SH-SY5Y (cell line): ENCODE data around the gene ARHGEF17.

Experiments
- GATA2 ChIP-seq: IDR thresholded peaks from 2 replicates; pipeline ENCODE4 v1.6.1; 2011; ENCODE audit warnings: mild to moderate bottlenecking, low read depth, low read length
- GATA3 ChIP-seq: IDR thresholded peaks from 2 replicates; pipeline ENCODE4 v1.6.1; 2011; ENCODE audit warnings: low read depth, mild to moderate bottlenecking, low read length, moderate library complexity

ARHGEF17 gene

DNA sequence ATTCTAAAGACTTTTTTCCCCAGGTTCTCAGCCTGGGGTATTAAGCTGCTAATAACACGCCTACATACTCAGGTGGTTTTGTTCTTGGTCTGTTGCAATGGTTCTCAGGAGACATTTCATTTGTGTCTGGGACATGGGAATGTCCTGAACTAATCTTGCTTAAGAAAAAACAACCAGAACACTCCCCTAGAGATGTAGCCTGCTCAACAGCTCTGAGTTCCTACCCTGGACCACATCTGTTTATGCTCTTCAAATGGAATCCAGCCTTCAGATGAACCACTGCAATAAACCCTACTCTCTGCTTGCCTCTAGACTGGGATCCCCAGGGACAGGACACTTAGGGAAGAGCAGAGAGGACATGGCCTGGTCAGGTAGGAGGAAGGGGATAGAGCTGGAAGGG is 98.1 kb downstream of the ARHGEF17 start:
- TF ChIP-seq GATA3 (no peak), GATA2 (no peak)

DNA sequence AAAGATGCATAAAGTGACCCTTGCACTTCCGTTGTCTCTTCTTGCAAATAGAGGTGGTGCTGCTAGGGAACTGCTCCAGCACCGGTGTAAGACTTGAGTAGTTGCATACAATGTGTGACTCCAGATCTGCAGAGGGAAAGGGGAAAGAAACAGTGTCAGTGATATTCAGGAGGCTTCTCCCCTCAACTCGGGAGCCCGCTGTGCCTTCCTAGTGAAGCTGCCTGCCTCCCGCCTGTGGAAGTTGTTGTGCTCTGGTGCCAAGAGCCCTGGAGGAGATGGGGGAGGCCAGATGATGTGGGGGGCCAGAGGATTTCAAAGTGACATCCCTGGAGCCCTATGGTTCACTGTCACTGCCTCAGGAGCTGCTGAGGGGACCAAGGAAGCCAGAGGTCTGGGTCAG is 98.5 kb downstream of the ARHGEF17 start:
- no peak for TF ChIP-seq GATA3
- no peak for TF ChIP-seq GATA2

DNA sequence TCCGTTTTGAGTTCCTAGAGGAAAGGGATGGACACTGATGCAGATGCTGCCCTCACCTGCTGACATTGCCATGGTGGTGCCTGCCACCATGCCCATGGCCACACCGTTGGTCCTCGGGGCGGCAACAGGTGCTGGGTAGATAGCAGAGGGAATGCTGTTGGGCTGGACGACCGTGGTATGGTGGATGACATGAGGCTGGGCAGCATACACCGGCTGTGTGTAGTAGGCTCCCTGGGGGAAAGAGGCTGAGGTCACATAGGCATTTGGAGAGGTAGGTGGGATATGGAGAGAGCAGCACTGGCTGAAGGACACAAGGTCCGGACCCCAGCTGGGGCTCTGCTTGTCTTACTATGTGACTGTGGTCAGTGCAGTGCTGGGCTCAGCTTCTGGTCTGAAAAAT is 101.4 kb downstream of the ARHGEF17 start:
- TF ChIP-seq GATA3 (no peak), GATA2 (no peak)

DNA sequence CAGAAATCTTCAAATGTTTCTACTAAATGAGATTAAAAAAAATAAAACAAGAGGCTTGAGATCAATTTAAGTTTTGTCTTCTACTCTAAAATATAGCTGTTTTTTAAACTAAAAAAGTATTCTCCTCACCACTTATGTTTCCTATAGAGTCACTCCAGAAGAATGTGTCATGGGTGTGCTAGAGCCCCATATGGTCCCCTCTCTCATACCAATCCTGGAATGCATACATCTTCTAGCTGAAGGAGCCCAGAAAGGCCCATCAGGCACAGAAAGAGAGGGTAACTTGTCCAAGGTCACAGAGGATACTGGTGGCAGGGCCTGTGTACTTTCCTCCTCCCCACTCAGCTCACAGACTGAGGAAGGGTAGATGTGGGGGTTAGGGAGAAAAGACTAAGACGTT is 102.6 kb downstream of the ARHGEF17 start:
- no peak for TF ChIP-seq GATA2
- TF ChIP-seq GATA3, result no peak

DNA sequence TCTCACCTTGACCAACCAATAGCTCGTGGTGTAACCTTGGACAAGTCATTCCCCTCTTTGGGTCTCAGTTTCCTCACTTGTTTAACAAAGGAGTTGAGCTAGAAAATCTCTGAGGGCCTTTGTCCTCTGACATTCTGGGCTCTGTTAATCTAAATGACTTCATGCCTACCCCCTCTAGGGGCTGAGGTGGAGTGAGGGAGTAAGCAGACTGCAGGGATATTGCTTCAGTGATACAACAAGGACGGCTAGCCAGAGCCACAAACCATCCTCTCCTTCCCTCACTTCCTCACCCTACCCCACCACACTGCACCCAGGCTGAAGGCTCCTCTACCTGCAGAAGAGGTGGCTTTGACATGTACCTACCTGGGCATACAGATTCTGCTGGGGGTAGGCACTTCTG is 103.0 kb downstream of the ARHGEF17 start:
- TF ChIP-seq GATA3 (no peak), GATA2 (no peak)

DNA sequence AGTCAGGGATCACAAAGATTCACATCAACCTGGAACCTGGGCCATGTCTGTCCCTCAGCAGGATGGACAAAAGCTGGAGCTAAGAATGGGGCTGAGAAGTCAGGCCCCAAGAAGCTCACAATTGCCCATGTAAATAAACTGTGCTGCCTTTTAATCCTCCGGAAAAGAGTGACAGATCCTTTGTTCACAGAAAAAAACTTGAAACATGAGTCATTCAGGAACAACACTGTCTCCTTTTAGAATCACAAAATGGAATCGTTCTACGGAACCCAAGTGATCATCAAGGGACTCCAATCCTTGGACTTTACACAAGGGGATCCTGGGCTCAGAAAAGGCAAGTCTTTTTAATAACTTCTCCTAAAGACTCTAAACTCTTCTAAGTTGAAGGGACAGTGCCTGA is 104.2 kb downstream of the ARHGEF17 start:
- no peak for TF ChIP-seq GATA2
- no peak for TF ChIP-seq GATA3

DNA sequence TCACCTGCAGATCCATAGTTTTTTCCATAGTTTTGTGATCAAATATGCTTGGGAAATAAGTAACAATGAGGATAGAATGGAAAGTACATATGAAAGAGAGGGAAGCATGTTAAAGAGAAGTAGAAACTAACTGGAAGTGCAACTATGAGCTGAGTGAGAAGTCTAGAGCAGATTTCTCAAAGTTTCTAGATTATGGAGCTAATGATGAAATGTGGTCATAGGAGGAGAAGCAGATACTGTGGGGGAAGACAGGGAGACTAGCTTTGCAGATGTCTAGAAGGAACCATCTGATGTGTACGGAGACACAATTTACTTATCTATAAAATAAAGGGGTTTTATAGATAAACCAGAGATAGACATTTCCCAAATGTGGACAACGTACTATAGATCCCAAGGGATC is 105.2 kb downstream of the ARHGEF17 start:
- TF ChIP-seq GATA2 (no peak), GATA3 (no peak)

DNA sequence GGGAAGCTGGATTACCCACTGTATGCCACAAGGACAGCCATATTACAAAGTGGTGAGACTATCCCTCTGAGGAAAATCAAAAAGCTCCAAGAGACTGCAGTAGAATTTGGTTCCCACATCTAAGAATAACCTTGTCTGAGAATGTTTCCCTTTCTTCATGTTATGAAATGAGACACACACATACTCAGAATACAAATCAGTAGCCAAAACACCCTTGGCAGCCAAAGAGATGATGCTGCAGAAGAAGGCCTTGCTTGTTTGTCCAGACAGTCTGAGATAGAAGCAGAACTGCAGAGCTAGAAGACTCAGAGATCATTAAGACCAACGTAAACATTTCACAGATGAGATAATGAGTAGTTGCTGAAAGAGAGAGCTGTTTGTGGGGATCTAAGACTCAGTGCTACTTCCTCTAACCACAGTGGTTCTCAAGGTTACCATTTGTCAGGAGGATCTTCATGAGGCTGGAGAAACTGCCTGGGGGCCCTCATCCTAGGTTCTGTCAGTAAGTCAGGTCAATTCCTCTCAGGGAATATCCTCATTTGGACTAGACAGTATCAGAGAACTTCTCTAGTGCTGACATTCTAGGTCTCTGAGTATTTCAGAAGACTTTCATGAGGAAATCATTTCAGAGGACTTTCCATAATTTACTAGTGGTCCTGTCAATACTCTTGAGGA is 107.0 kb downstream of the ARHGEF17 start:
- no peak for TF ChIP-seq GATA2
- TF ChIP-seq GATA3, result no peak

DNA sequence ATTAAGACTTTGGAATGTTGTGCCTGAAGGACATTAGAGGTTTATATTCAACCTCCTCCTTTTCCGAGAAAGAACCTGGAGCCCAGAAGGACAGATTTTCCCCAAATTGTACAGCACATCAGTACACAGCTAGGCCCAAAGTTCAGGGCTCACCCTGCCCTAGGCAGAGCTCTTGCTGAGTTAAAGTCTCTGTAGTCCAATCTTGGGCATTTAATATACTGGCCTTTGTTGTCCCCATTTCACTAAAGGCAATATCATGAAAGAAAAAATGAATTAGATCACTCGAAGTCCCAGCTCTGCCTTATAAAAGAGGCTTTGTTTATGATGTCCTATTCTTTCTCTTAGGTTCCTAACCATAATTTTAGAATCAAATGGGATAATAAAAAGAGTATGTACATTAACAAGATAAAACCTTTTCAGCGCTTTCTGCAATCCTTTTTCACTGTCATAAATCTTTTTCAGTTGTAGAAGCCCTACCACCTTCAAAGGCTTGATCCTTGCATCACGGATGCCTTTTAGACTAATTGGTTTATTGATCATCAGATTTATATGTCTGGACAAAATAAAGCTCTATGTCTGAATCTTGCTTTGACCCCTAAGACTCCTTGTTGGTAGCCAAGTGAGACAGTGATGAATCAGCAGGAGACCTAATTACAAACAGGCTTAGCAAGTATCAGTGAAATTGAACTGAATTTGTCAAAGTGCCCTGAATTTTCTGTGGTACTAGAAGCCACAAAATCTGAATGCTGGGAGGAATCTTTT is 108.0 kb downstream of the ARHGEF17 start:
- TF ChIP-seq GATA3 (no peak), GATA2 (no peak)

DNA sequence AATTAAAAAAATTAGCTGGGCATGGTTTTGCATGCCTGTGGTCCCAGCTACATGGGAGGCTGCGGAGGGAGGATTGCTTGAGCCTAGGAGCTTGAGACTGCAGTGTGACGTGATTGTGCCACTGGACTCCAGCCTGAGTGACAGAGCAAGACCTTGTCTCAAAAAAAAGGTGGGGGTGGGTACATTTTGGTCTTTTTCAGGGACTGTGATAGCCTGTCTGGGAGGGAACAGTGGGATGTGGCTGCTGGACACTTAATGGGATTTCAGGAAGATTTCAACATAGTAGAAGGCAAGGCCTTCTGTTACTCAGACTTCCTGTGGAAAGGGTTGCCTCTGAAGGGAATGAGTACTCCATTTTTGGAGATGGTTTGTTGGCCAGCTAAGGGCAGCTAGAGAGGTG is 108.7 kb downstream of the ARHGEF17 start:
- TF ChIP-seq GATA2, result no peak
